Uterus (tissue), 2 donors: ENCODE results near the gene GRK3.

ENCODE experiments used
- CTCF ChIP-seq, 4 experiments: fragments of 200-600 bp in 2 of 4; fragments of 450-650 bp in 2 of 4; sonication (generic) in 2 of 4; IDR thresholded peaks; one replicate each; pipeline ENCODE4 v1.5.1; 2016 to 2019; ENCODE audit warnings: antibody characterized with exemption in 4 of 4, mild to moderate bottlenecking in 2 of 4, moderate library complexity in 1 of 4
- POLR2A ChIP-seq, 2 donors: fragments of 450-650 bp; IDR thresholded peaks; one replicate each; pipeline ENCODE4 v1.6.1; 2016; ENCODE audit warnings: antibody characterized with exemption in 2 of 2, mild to moderate bottlenecking in 1 of 2, moderate library complexity in 1 of 2

DNA sequence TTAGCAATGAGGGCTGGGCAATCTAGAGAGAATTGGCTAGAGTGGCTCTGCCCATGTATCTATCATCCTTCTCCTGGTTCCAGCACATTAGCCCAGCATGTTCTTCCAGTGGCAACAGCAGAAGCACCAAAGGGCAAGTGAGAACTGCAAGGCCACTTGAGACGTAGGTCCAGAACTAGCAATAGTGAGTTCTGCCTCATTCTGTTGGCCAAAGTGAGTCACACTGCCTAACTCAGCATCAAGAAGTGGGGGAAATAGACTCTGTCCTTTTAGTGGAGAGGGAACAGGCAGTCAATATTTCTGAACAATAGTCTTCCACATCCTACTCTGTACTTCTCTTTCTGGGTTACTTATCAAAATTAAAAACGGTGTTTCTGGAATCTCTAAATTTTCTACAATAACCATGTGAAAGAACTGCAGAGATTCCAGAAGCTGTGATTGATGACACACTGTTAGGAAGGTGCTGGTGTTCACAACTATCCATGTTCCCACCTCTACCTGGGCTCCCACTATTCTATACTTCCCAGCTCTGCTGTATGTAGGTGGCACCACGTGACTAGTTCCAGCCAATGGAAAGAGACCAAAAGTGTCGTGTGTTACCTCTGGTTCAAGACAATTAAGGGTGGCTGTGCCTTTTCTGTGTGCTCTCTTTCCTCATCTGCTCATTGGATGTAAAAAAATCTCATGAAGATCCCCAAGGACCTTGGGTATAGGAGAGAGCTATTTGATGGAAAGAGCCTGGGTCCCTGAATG, 23.4 kb upstream of the GRK3 start:
- TF ChIP-seq CTCF (IDR thresholded peaks at IDR 0.05) (no peak), POLR2A (IDR thresholded peaks at IDR 0.05) (no peak)
